ENCODE data around the gene TSC22D2. TPM values are rescaled to one million over a fixed set of nuclear protein-coding genes. Genes with fewer than 3 reads are reported as not detected.

TSC22D2 gene
- total and polyA plus RNA-seq, 2 of the 4 experiments (the other 2 are of a cell fraction) = 12.2 to 20.5 TPM

GRCh38 chr3:150447084-150447483, 39.0 kb downstream of the TSC22D2 start:
- H3K27ac ChIP-seq (ENCODE audit: insufficient read depth, low read length) = no peak overlapping the region

More at GRCh38 chr3:150447084-150447483, 39.0 kb downstream of the TSC22D2 start:
- H3K14ac ChIP-seq (replicated peaks; ENCODE audit: low read depth, low read length) = no peak overlapping the region
- no TSS peak for BruUV-seq (replicated peaks)
- H4K20me1 ChIP-seq (ENCODE audit: insufficient read depth, low read length) = peaks cover 37% of the 10 kb centered on the region
- no peak overlapping the region; a peak in 1 of 4 replicates for H4K8ac ChIP-seq (ENCODE audit: low read depth in 2 of 2, low read length in 2 of 2)
- no peak overlapping the region for H2BK15ac ChIP-seq (ENCODE audit: low read depth, low read length)
- no peak overlapping the region for H4K91ac ChIP-seq (ENCODE audit: insufficient read depth, low read depth, low read length)
- no peak overlapping the region for H2AK5ac ChIP-seq (ENCODE audit: low read depth, low read length)
- H3K4me2 ChIP-seq (ENCODE audit: low read depth, low read length) = peak overlapping the region; percentile 52; the same call in 1 of the 2 replicates
- no peak overlapping the region for H2BK20ac ChIP-seq (ENCODE audit: low read depth, low read length)
- H3K4me1 ChIP-seq (ENCODE audit: control insufficient read depth, insufficient read depth, low read length) = peaks cover 12% of the 10 kb centered on the region
- H4K5ac ChIP-seq (ENCODE audit: low read depth, low read length) = peak overlapping the region; percentile 26; the same call in 1 of the 2 replicates
- WGBS, 2 experiments (ENCODE audit: extremely low coverage in 2 of 2, insufficient read length in 1 of 2) = 50% methylated on average over 1 of the region's 2 CpGs; no CpG with 5 or more reads in 1 of the 2 experiments
- H3K27me3 ChIP-seq (ENCODE audit: control insufficient read depth, insufficient read depth, low read length) = no peaks in the 10 kb centered on the region
- TF ChIP-seq MXI1 (IDR thresholded peaks at IDR 0.05; ENCODE audit: borderline replicate concordance, low read depth, low read length) (no peak), CTCF (conservative IDR thresholded peaks at IDR 0.05; ENCODE audit: low read depth, low read length) (no peak), ELK1 (IDR thresholded peaks at IDR 0.05; ENCODE audit: borderline replicate concordance, low read depth, low read length) (no peak), FOS (IDR thresholded peaks at IDR 0.05; ENCODE audit: low read depth, low read length) (no peak), POLR2A (IDR thresholded peaks at IDR 0.05; ENCODE audit: low read depth, low read length) (no peak), RAD21 (IDR thresholded peaks at IDR 0.05; ENCODE audit: low read length) (no peak), SMC3 (IDR thresholded peaks at IDR 0.05; ENCODE audit: low read depth, low read length) (no peak), CEBPB (IDR thresholded peaks at IDR 0.05; ENCODE audit: low read depth, low read length) (no peak), RCOR1 (IDR thresholded peaks at IDR 0.05; ENCODE audit: insufficient replicate concordance, low read length) (no peak), USF2 (IDR thresholded peaks at IDR 0.05; ENCODE audit: low read depth, low read length) (no peak), NFE2L2 (IDR thresholded peaks at IDR 0.05; ENCODE audit: low read depth, low read length) (no peak), MAFK (IDR thresholded peaks at IDR 0.05; ENCODE audit: low read depth, low read length) (no peak), RFX5 (IDR thresholded peaks at IDR 0.05; ENCODE audit: low read depth, low read length) (no peak), MAZ (IDR thresholded peaks at IDR 0.05; ENCODE audit: borderline replicate concordance, low read depth, low read length) (no peak), CHD1 (IDR thresholded peaks at IDR 0.05; ENCODE audit: low read depth, low read length) (no peak), BHLHE40 (IDR thresholded peaks at IDR 0.05; ENCODE audit: low read depth, low read length) (no peak)
- H3K9me1 ChIP-seq (ENCODE audit: insufficient read depth, low read length) = peaks cover 7% of the 10 kb centered on the region
- DNase-seq = peak; percentile 28
- no peak overlapping the region for H3K4me3 ChIP-seq (ENCODE audit: insufficient read depth, low read depth, low read length)
- no peak overlapping the region for H3K9ac ChIP-seq (ENCODE audit: low read depth, low read length)
- no peak overlapping the region for H2AFZ ChIP-seq (replicated peaks; ENCODE audit: low read length, poor library complexity)
- 0 out of 2 replicates have a peak overlapping the region, but pooled peaks have one; percentile 11 for H3K23ac ChIP-seq (ENCODE audit: low read depth, low read length)
- no peaks in the 10 kb centered on the region for H3K9me3 ChIP-seq (ENCODE audit: control insufficient read depth, insufficient read depth, low read length)
- ATAC-seq (ENCODE audit: low read depth) = no peak
- H3K36me3 ChIP-seq (ENCODE audit: control insufficient read depth, insufficient read depth, low read length) = no peaks in the 10 kb centered on the region; the same call in 1 of the 2 replicates
- peak overlapping the region; percentile 33; the same call in 1 of the 2 replicates for H3K18ac ChIP-seq (ENCODE audit: low read depth, low read length)
- H2BK120ac ChIP-seq (ENCODE audit: low read depth, low read length) = peak overlapping the region; percentile 49; the same call in 1 of the 2 replicates
- no peak overlapping the region for H3K56ac ChIP-seq (ENCODE audit: extremely low read depth, insufficient read depth, low read length)
- H2AK9ac ChIP-seq (replicated peaks; ENCODE audit: low read depth, low read length, poor library complexity) = no peak overlapping the region
- in situ Hi-C loops (cut with MboI; ENCODE audit: low sequenced_read_pairs) = no loop called here
- dilution Hi-C loops (cut with HindIII; ENCODE audit: low sequenced_read_pairs, unreplicated experiment) = no loop called here
- intact Hi-C loops (cut with micrococcal nuclease) = no loop called here
- CTCF ChIA-PET = no interaction called here
- POLR2A ChIA-PET (ENCODE audit: unreplicated experiment) = no interaction called here
- H3K79me1 ChIP-seq (ENCODE audit: low read depth in 1 of 2, low read length in 2 of 2) = peaks cover 4 to 52% of the 10 kb centered on the region in 2 experiments; a peak in 3 of 4 replicates
- peak overlapping the region; percentile 95 for H2BK5ac ChIP-seq (ENCODE audit: low read depth, low read length, poor library complexity, severe bottlenecking)
- no peak overlapping the region for H3K4ac ChIP-seq (ENCODE audit: low read depth, low read length)
